SK-MEL-5 (cell line): ENCODE results near the gene MCC. TPM values are rescaled to one million over a fixed set of nuclear protein-coding genes. Genes with fewer than 3 reads are reported as not detected.

Source experiments
- DNase-seq: peaks from one replicate; pipeline ENCODE4 v3.0.0-alpha.2; 2016; ENCODE audit warnings: low read depth, low spot score
- in situ Hi-C: cut with HindIII; loops from 2 replicates; pipeline ENCODE4 v1.10.0; 2016; ENCODE audit warnings: low sequenced_read_pairs, high pct_unique_total_duplicates, low pct_unique_long_range_greater_than_20kb
- total RNA-seq: library from RNA; depleted of rRNA; stranded (reverse); fragments of >200 nt; shearing (Covaris generic); gene quantifications from 2 replicates; pipeline ENCODE4 v1.2.3, GENCODE V29; 2014

The MCC gene
- total RNA-seq, 1 experiment from 2014 or later = 48.2 TPM

DNA sequence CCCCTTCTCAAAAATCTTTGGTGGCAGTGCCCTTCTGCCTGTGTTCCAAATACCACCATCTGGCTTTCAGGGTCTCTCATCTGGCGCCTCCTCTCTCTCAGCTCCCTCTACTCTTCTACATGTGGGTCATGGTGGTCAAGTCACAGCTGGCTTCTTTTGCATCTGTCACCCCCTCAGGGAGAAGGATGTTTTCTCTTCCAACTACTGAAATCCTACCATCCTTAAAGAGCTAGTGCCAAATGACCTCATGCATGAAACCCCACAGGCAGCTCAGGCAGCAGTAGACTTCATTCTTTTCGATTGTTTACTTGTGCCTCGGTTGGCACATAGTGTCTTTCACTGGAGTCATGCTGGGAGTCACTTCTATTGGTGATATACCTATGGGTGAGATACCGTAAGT lies 292.5 kb downstream of the MCC start:
- DNase-seq = no peak
- in situ Hi-C loops = no loop called here

DNA sequence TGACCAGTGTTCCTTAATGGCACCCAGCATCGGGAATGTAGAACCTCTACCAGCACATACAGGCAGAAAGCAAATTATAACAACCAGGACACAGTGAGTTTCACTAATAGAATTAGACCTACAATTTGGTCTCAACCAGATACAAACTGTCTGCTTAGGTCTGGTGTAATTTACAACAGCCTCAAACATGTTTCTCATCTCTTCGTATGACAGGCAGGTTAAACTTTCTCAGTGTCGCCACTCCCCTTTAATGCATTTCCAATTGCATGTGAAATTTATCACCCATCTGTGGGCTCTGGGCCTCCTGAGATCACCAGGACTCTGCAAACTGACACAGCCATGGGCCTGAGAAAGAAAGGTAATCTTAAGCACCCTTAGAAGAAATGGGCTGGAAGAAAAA lies 293.0 kb downstream of the MCC start:
- no peak for DNase-seq
- in situ Hi-C loops = no loop called here

DNA sequence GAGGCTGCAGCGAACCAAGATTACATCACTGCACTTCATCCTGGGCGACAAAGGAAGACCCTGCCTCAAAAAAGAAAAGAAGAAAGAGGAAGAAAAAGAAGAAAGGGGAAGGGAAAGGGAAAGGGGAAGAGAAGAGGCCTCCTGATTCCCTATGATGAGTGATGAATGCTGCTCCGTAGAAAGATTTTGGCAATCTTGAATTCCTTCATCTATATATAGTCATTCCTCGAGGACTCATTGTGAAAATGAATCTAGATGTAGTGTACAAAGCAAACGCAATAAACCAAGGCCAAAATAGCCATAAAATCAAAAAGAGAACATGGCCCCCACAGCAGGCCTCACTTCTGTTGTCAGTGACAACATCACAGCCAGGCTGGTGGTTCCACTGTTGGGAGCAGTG lies 293.7 kb downstream of the MCC start:
- in situ Hi-C loops = no loop called here
- DNase-seq = no peak

DNA sequence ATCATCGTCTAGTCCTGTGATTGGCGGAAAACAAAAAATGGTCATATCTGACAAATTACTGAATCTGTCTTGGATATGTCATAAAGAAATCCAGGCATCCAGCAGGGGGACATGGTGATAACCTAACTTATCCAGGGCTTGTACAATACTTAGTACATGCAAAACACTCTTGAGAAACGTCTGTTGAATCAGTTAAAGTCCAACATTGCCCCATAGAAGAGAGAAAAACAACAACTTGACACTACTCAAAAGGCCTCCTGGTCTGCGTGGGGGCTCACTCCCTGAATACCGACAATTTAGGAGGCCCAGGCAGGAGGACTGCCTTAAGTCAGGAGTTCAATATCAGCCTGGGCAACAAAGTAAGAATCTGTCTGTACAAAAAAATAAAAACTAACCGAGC lies 294.1 kb downstream of the MCC start:
- in situ Hi-C loops = no loop called here
- DNase-seq = no peak

DNA sequence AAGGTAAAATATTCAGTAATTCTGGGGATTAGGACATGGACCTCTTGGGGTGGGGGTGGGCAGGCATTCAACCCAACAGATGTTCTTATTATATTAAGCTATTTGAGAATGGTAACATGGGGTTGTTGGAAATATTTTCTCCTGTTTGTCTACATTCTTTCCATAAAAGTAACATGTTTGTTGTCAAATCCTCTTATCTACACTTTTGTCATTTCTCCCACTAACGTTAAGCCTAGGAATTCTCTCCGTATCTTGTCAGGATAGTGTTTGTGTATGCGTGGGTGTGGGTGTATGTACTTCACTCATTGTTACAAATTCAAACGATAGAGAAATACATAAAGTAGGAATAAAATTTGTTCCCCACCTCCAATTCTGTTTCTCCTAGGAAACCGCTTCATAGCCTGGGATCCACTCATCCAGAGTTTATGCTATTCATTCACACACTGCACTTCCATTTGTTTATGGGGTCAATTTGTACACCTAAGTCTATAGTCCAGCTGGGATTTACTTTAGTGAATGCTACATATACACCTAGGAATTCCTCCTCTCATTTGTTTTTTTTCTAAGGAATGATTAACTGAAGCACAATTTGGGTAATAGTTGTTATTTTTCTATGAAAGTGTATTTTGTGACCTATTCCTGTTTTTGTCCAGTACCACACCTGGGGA lies 294.8 kb downstream of the MCC start:
- in situ Hi-C loops = no loop called here
- DNase-seq = no peak

DNA sequence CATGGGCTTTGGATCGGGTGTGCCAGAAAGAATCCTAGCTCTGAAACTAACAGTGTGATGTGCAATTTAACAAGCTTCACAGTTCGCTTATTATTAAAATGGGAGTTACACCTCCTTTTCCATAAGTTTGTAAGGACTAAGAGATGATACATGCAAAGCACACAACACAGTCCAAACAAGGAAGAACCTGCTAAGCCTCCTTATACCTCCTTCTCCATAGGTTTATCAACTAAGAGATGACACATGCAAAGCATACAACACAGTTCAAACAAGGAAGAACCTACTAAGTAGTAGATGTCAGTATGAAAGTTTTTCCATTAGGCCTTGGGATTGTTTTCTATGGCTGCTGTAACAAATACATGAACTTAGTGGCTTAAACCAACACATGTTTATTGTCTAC lies 295.7 kb downstream of the MCC start:
- in situ Hi-C loops = no loop called here
- DNase-seq = no peak

DNA sequence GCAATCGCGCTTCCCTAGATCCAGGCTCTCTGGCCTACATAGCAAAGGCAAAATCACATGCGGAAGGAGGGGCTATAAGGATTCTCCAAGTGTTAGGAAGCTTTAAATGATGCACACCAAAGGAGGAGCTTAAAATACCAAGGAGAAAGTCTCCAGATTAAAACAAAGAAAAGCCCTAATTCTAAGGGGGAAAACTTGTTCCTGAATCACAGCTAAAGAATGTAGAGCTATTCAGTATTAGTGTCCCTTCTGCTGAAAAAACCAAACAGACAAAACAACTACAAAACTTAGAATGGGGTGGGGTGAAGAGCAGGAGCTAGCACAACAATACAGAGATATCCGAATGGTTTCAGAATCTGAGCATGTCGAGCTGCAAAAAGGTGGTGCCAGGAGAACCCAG lies 297.9 kb downstream of the MCC start:
- DNase-seq = no peak
- in situ Hi-C loops = no loop called here

DNA sequence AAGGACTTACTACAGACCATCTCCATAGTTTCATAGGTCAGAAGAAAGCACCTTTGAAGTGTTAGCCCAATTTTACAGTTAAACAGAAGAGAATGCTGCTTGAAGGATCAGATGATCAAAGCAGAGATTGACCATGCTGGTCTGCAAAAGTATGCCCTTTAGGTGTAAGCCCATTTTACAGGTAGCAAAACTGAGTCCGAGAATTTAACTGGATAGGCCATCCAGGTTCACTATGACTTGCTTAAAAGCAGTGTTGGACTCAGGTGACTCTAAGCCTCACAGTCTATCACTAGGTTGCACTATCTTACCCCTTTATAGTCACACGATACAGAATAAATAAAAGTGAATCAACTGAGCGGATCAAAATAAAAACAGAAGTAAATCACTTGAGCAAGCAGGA lies 299.0 kb downstream of the MCC start:
- in situ Hi-C loops = no loop called here
- DNase-seq = no peak

DNA sequence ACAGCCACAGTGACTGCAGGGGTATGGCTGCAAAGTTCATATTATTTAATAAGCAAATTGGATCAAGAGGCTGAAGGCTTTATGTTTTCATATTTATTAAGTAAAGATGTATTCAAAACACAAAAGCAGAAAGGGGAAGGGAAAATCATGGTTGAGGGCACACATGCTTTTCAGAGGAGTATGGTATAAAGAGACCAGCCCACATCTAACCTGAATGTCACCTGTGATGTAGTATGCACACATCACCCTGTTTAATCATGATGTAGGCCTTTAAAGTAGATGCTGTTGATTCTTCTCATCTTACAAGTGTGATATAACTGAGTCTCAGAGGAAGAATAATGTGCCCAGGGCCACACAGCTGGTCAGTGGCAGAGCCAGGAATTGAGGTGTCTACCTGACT lies 299.8 kb downstream of the MCC start:
- no peak for DNase-seq
- in situ Hi-C loops = no loop called here

DNA sequence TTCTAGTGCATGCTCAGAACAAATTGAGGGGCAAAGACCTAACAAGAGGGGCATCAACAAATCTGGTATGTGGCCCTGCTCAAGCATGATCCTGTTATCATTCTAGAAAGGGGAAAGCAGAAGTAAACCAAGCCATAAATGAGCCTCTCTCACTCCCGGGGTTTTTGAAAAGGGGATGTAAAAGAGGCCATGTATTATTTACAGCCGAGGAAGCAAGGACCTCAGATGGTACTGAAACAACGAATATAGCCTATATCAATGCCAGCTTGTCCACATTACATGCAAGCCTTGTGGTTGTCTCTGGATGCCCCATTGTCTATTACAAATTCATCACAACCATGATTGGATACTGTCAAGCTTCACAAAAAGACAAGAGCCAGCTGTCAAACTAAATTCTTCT lies 300.3 kb downstream of the MCC start:
- DNase-seq = no peak
- in situ Hi-C loops = no loop called here

DNA sequence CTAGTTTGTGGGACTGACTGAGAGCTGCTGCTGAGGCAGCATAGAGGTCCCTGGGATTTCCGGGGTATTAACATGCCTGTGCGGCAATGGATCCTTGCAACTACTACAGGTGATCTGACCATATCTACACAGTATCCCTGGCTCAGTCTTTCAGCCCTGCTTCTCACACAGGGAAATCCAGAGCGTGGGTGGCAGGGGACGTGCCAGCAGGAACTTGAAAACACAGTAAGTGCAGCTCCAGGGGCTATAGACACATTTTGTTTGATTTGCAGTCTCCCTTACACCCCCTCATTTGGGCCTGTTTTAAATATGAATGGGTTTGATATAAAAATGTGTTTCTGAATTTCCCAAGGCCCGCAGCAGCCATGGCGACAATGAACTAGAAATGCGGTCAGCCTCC lies 302.2 kb downstream of the MCC start:
- in situ Hi-C loops = no loop called here
- no peak for DNase-seq

DNA sequence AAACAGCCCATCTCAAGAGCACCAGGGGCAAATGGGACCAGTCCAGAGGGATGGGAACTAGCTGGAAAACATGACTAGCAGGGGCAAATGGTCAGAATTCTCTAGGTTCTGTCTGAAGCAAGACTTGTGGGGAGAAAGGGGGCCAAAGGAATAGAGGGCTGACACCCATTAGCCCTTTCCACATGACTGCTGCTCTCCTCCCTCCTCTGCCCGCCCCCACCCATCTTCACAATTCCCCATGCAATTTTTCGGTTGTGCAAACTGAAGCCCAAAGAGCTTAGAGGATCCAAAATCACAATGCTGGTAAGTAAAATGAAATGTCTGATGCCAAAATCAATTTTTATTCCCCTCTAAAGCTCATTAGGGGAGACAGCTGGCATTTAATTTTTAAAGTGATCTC lies 304.6 kb downstream of the MCC start:
- in situ Hi-C loops = no loop called here
- no peak for DNase-seq

DNA sequence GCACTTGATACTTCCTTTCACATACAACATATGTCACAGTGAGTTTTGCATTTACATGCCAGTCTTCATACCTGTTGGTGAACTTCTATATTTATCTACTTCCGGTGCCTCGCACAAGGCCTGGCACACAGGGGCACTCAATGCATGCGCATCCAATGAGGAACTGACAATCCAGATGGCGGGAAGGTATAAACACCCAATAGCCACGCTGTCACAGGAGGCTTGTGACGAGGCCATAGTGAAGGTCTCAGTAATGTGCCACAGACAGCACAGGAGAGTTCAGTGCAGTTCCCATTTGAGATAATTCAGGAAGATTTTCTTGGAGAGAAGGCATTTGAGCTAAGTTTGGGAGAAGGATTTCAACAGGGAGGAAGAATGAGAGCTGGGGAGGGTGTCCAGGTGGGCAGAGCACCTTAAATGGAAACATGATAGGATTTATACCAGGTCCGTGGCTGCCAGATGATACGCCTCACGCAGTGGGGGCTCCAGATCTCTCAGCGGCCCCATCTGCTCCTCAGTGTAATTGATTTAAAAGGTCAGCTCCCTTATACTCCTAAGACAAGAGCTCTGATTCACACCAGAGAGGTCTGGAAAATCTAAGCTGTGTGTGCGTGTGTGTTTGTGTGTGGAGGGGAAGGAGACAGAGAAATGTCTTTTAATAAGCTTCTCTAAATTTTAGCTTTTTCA lies 305.5 kb downstream of the MCC start:
- in situ Hi-C loops = no loop called here

DNA sequence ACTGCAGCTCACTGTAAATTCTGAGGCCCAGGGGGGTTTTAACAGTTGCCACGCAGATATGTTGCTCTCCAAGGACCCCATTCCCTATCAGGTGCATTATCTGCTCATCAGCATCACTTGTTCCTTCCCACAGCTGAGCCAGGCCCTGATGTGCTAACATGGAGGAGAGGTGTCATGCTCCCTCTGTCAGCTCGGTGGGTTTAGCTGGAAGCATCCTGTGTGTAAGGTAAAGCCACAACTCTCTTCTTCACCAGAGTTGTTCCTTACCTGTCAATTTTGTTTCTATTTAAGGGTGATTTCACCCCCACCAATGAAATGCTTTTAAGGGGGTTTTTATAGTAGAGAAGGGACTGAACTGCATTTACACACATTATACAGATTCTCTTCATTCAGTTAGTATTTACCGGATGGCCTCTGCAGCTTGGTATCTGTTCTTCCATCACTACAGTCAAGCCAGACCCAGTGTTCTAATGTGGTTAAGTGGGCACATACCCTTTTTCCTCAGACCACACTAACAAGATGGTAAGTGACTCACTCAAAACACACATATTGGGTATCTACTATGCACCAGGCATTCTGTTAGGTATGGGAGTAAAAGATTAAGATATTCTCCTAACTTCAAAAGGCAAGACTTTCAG lies 306.3 kb downstream of the MCC start:
- DNase-seq = no peak
- in situ Hi-C loops = no loop called here

More for the DNA sequence above, 305.5 kb downstream of the MCC start:
- no peak for DNase-seq

DNA sequence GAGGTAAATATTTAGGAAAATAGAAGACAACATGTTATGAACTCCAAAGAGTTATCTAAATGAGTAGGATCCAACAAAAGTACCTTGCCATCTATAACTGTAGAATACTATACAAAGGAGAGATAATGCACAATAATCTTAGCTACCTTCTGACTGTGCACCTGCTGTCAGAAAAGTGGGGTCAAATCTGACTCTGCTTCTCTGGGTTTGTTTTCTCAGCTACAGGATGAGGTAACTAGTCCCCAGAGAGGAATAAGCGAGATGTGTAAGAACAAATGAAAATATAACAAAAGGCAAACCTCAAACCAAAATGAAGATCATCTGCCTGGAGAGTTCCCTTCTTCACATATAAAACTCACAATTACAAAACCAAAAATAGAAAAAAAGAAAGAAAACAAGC lies 306.8 kb downstream of the MCC start:
- DNase-seq = no peak
- in situ Hi-C loops = no loop called here

DNA sequence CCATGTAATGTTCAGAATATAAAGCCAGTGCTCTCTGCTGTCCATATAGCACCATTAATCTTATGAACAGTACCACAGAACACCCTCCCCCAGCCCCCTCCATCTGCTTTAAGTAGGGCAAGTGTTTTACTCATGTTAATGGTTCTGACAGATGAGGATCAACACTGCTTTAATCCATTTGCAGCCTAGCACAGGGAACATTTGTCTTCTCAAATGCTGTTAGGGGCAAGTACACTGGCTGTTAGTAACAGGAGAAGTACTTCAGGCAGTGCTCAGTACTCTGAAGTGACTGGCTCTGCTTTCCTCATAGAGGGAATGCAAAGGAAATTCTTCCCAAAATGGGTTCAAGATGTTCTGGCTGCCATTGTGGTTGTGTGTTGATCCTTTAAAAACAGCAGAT lies 309.1 kb downstream of the MCC start:
- DNase-seq = no peak

DNA sequence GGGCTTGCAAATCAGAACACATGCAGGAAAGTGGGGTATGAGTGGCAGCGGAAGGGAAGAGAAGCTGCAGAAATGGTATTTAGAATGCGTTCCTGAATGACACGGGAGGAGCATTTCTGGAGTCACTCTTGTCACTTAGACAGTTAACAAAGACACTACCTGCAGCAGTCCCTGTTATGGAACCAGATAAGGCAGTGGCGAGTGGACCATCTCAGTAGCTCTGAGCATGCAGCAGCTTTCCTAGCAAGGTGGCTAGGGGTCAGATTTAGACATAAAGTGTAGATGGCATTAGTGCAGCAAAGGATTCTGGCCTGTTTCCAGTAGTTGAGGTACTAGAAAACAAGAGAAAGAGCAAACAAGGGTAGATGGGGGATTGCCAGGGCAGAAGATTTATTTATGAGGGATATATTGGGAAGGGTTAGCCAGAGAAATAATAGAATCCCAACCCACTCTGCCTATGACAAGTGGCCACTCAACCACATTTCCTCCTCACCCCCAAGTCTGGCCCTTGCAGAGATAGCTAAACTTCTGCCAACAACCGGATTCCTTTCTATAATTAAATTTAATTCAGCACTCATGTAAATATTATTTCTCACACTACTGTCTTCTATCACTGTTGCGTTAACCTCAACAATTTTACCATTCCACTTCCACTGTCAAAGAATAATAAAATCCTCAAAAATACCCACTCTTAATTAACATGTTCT lies 310.0 kb downstream of the MCC start:
- no peak for DNase-seq
- in situ Hi-C loops = no loop called here

More for the DNA sequence above, 309.1 kb downstream of the MCC start:
- in situ Hi-C loops = no loop called here

DNA sequence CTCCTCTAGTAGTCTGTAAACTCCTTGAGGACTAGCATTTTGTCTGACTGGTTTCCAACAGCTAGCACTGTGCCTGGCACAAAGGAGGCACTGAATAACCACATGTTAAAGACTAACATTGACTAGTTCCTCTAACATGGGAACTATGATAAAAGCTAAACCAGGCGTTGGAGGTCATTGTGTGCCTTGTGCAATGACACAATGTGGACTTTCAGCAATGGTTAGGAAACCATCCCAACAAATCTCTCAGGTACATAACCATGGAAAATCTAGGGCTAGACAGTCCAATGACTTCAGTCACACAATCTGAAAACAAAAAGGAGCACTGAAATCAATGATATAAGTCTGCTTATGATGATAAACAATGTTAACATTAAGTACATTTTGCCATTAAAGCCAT lies 311.0 kb downstream of the MCC start:
- no peak for DNase-seq
- in situ Hi-C loops = no loop called here

DNA sequence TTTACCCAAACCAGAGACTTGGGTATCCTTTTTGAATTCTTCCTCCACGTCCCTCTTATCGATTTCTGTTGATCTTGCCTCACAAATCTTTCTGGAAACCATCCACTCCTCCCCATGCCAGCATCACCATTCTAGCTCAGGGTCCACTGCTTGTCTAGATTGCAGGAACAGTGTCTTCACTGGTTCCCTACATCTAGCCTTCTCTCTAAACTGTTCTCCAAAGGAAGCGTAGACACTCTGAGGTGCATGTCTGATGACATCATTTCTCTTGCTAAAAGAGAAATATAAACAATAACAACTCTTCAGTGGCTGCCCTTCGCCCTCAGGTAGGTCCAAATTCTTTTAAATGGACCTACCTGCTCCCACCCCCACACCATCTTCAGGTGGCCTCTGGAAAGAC lies 311.5 kb downstream of the MCC start:
- in situ Hi-C loops = no loop called here
- DNase-seq = no peak
